ELR (cell line): ENCODE measurements around the gene GRPR.

ENCODE experiments used
- DNase-seq: peaks from one replicate; pipeline ENCODE4 v3.0.0-alpha.2; 2015; ENCODE audit warnings: low read depth

GRPR gene

GRCh38 chrX:16123222-16123786, at the start of gene GRPR:
GRPR (plus strand) TSS chrX:16123565; CDS start chrX:16123954, 389 bp downstream.
- DNase-seq: peak; percentile 88

DNA sequence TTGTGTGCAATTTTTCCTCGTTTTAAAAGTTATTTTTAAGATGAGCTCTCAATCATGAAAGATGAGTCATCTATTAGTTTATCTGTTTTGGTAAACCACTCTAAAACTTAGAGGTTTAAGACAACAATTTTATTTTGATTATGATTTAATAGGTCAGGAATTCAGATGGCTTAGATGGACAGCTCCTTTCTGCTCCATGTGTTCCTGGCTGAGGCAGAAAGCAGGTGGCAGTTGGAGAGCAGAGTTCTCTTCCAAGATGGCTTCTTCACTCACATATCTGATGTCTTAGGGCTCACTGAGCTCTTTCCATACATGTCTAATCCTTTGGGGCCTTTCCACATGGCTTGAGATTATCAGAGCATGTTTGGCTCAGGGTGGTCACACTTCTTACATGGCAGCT, 48.3 kb upstream of the GRPR start:
- DNase-seq: peak; percentile 13

- peak; percentile 1 for DNase-seq
Observed at GRCh38 chrX:16076834-16077233, 46.5 kb upstream of the GRPR start.

DNA sequence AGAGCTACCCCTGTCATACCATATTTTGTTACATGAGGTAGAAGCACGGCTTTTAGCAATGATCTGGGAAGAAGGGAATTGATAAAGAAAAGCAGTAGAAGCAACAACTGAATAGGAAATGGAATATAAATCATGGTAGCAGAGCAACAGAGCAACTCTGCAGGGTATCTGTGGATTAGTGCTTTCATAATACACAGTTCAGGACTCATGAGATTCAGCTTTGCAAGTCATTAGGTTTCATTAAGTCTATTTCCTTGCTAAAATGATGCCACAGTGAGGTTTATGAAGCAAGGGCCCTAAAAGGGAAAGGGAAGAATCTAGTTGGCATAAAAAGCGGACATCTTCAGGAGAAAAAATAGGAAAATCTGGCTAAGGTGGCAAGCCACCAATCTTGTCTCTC, 45.6 kb upstream of the GRPR start:
- DNase-seq: no peak

GRCh38 chrX:16081357-16081756, 42.0 kb upstream of the GRPR start:
- no peak for DNase-seq

DNA sequence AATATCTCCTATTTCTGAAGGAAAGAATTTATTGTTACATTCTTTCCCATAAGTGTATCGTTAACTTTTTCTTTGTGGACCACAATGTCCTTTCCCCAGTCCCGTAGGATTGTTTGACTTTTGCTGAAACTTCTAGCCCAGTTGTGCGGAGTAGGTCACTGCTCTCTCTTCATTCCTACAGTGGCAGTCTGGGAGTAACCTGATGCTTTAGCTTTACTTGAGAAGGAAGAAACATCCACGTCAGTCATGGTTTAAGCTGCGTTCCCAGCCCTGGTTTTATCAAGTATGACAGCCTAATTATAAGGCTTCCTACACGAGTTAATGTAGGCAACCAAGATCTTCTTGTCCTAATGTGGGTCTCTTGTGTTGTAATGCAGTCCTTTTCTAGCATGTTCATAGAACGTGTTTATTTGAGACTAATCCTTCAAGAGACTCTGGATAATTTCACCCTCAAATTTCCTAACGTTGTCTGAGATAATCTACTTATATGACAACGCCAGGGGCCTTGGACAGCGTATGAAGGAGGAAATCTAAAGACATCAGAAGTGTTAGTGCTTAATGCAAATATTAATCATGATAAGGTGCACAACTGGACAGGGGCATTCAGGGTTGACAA, 40.8 kb upstream of the GRPR start:
- no peak for DNase-seq

- no peak for DNase-seq
Observed at GRCh38 chrX:16087076-16087475, 36.3 kb upstream of the GRPR start.

DNA sequence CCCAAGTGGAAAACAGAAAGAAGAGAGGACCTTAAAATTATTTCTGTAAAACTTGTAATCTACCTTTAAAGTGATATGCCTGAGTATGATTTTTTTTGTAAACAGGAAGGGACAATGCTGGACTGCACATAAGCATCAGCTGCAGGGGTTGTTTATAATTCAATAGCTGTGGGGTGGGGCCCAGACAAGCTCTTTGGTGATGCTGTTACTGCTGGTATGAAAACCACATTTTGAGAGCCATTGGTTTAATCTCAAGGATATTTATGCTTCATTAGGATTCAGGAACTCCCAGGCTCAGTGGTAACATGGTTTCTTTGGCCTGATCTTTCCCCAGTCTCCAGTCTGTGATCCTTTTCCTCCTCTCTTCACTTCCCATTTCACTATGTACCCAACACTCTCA, 34.3 kb upstream of the GRPR start:
- DNase-seq: no peak

DNA sequence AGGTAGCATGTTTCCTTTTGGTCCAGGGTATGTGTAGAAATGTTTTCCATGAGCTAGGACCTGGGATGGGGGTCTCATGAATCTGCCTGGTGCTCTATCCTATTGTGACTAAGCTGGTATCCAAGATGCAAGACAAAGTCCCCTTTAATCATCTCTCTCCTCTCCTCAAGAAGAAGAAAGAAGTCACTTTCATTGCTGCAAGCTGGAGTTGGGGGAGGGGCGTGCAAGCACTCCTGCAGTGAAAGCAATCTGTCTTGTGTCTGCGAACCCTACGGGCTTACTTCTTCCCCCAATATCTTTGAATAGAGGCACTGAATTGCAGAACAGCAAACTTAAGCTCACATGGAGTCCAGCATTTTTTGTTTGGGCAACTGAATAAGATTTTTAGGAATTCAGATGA, 27.2 kb upstream of the GRPR start:
- no peak for DNase-seq

- no peak for DNase-seq
Observed at GRCh38 chrX:16100673-16101072, 22.7 kb upstream of the GRPR start.

- no peak for DNase-seq
Observed at GRCh38 chrX:16101581-16101980, 21.8 kb upstream of the GRPR start.

- no peak for DNase-seq
Observed at GRCh38 chrX:16103625-16104024, 19.7 kb upstream of the GRPR start.

GRCh38 chrX:16112428-16112827, 10.9 kb upstream of the GRPR start:
- DNase-seq: peak; percentile 18

- no peak for DNase-seq
Observed at GRCh38 chrX:16113978-16114565, 9.3 kb upstream of the GRPR start.

DNA sequence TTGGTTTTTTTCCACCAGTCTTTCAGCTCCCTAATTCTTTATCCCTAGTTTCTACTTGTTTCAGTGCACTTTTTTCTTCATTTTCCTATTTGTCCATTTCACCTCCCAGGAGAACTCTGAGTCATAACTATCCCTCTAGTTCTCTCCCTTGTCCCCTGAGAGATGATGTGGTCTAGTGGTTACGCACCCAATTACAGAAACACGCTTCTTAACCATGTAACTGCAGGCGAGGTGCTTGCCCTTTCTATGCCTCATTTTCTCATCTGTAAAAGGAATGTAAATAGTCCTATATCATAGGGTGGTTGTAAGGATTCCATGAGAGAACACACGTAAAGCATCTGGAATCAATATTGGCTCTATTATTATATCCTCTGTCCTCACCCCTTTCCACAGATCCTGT, 8.8 kb upstream of the GRPR start:
- DNase-seq: peak; percentile 73

DNA sequence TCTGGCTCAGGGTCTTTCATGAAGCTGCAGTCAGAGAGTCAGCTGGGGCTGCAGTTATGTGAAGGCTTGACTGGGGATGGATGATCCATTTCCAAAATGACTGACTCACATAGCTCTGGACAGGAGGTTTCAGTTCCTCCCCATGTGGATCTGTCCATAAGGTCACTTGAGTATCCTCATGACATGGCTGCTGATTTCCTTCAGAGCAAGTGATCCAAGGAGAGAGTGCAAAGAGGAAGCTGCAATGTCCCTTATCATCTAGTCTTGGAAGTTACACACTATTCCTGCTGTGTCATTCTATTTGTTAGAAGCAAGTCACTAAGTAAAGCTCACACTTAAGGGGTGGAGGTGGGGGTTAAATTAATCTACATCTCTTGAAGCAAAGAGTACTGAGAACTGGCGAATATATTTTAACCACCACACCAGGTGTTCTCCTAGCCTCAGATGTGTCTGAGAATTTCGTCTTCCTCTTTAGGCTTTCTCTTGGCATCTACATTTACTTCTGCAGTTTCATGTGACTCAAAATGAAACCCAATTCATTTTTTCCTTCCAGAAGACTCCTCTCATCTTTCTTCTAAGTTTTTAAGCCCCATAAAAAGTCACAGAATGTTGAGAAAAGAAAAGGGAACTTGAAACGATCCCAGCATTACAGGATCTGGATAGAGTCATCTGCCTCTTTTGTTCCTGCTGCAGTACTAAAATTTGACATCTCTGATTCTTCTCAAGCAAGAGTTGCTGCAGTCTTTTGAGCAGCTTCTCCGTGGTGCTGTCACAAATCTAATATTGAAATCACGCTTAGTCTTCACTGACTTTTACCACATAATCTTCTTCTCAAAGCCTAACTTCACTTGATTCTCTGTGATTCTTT, 3.8 kb upstream of the GRPR start:
- DNase-seq: no peak

DNA sequence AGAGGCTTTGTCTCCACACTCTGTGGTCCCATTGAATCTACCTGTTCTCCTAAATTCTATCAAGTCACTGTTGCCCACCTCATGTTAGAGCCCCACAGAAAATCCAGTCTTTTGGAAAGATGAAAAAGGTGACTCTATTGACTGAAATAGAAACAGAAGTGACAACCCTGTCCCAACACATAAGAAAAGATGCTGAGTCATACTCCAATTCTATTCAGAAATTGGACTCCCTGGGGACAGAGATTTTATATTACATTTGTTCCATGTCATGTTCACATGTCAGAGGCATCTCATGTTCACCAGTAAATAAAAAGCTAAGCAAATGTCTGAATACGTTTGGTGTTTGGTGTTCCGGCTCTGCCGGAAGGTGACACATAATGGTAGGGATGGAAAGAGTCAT, 2.9 kb upstream of the GRPR start:
- DNase-seq: no peak

GRCh38 chrX:16124201-16124600, 836 bp downstream of the GRPR start:
- DNase-seq: no peak

GRCh38 chrX:16125520-16126149, 2.3 kb downstream of the GRPR start:
- no peak for DNase-seq

GRCh38 chrX:16130707-16131106, 7.3 kb downstream of the GRPR start:
- no peak for DNase-seq

GRCh38 chrX:16134936-16135335, 11.6 kb downstream of the GRPR start:
- DNase-seq: no peak

DNA sequence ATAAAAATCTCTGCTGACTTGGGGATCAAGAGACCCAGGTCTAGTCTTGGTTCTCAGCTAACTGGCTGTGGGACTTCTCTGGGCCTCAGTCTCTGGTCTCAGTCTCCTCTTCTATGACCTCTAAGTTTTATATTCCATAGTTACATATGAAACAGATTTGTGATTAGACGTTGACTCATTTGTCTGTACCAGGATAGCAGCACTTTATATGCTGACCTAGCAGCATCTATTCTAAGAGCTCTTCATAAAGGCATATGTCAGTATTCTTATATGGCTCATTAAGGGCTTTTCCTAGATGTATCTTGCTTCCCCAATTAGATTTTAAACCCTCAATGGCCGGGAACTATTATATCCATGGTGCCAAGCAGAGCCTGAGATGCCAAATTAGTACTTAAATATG, 12.7 kb downstream of the GRPR start:
- DNase-seq: no peak
